DOHH2 (cell line): ENCODE data around the gene SCTR.

Experiments
- CTCF ChIP-seq: fragments of 200-600 bp; sonication (generic); IDR thresholded peaks from one replicate; pipeline ENCODE4 v1.5.1; 2014; ENCODE audit warnings: antibody characterized with exemption, mild to moderate bottlenecking, low read depth, low read length; ENCODE audit not compliant: poor library complexity, severe bottlenecking
- EZH2phosphoT487 ChIP-seq: fragments of 200-600 bp; sonication (generic); IDR thresholded peaks from 2 replicates; pipeline ENCODE4 v1.6.1; 2017; ENCODE audit warnings: borderline replicate concordance, mild to moderate bottlenecking, antibody characterized with exemption, low read length, moderate library complexity, mixed read lengths

GRCh38 chr2:119536211-119536610 is 11.9 kb upstream of the SCTR start:
- TF ChIP-seq EZH2phosphoT487 (no peak), CTCF (no peak)
